T-helper 2 cell treated with Interferon-gamma antibody and Interleukin-4, amounts not matched to agents 5 μg/mL and 100 μg/mL, for 36 hours (primary cell): ENCODE measurements around the gene USH1G.

Experiments used
- DNase-seq: peaks from one replicate; pipeline ENCODE4 v3.0.0; 2021; ENCODE audit warnings: low spot score
- H3K27ac Mint-ChIP-seq: one replicate; pipeline ENCODE4 v1.8.0; 2021; ENCODE audit warnings: mild to moderate bottlenecking, mixed read lengths
- H3K27me3 Mint-ChIP-seq: one replicate; pipeline ENCODE4 v1.8.0; 2021; ENCODE audit warnings: low read depth, mixed read lengths
- H3K36me3 Mint-ChIP-seq: one replicate; pipeline ENCODE4 v1.8.0; 2021; ENCODE audit warnings: low read depth, mixed read lengths
- H3K4me1 Mint-ChIP-seq: one replicate; pipeline ENCODE4 v1.8.0; 2021; ENCODE audit warnings: low read depth, mixed read lengths
- H3K4me3 Mint-ChIP-seq: one replicate; pipeline ENCODE4 v1.8.0; 2022; ENCODE audit warnings: mild to moderate bottlenecking, moderate library complexity, mixed read lengths
- H3K9me3 Mint-ChIP-seq: one replicate; pipeline ENCODE4 v1.8.0; 2021; ENCODE audit warnings: mixed read lengths

Gene USH1G

GRCh38 chr17:74892974-74893911, 29.8 kb downstream of the USH1G start, which contains the start of gene FADS6:
FADS6 (minus strand) TSS chr17:74893633; CDS start chr17:74893595, 38 bp downstream.
- DNase-seq, result no peak
- Mint-ChIP-seq H3K9me3 (no peaks in the 10 kb centered on the region), H3K4me1 (peaks cover 2% of the 10 kb centered on the region), H3K36me3 (no peaks in the 10 kb centered on the region), H3K27ac (no peak within 1 kb of the TSS), H3K4me3 (peak within 1 kb of the TSS; percentile 55), H3K27me3 (peaks cover 48% of the 10 kb centered on the region)

GRCh38 chr17:74892013-74892841, 30.8 kb downstream of the USH1G start:
- Mint-ChIP-seq H3K36me3 (no peaks in the 10 kb centered on the region), H3K27me3 (peaks cover 45% of the 10 kb centered on the region)

GRCh38 chr17:74890554-74890953, 32.5 kb downstream of the USH1G start:
- H3K36me3 Mint-ChIP-seq, result no peaks in the 10 kb centered on the region
- DNase-seq, result no peak
- H3K9me3 Mint-ChIP-seq, result no peaks in the 10 kb centered on the region
- no peak overlapping the region for H3K27ac Mint-ChIP-seq
- peaks cover 37% of the 10 kb centered on the region for H3K27me3 Mint-ChIP-seq
- peaks cover 2% of the 10 kb centered on the region for H3K4me1 Mint-ChIP-seq
- no peak overlapping the region for H3K4me3 Mint-ChIP-seq

More at GRCh38 chr17:74892013-74892841, 30.8 kb downstream of the USH1G start:
- Mint-ChIP-seq H3K27ac (no peak overlapping the region), H3K4me3 (no peak overlapping the region), H3K4me1 (peaks cover 2% of the 10 kb centered on the region), H3K9me3 (no peaks in the 10 kb centered on the region)
- no peak for DNase-seq

DNA sequence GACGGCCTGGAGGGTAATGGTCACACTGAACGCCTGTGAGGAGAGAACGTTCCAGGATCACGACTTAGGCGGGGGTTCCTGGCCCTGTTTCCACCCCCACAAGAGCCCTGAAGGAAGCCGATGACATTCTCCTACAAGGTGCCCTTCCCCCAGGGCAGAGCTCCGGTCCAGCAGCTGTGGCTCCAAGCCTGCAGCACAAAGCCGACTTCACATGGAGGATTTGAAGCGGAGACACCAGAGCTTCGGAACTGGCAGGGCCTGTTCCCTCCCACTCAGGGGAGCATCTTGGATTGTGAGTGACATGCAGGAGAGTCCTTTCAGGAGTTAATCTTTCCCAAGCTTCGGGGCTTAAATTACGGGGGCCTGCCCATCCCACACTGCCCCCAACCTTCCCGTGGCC, 34.6 kb downstream of the USH1G start:
- H3K9me3 Mint-ChIP-seq, result no peaks in the 10 kb centered on the region
- DNase-seq, result no peak
- peaks cover 19% of the 10 kb centered on the region for H3K27me3 Mint-ChIP-seq
- H3K4me1 Mint-ChIP-seq, result no peaks in the 10 kb centered on the region
- no peak overlapping the region for H3K27ac Mint-ChIP-seq
- no peak overlapping the region for H3K4me3 Mint-ChIP-seq
- no peaks in the 10 kb centered on the region for H3K36me3 Mint-ChIP-seq

DNA sequence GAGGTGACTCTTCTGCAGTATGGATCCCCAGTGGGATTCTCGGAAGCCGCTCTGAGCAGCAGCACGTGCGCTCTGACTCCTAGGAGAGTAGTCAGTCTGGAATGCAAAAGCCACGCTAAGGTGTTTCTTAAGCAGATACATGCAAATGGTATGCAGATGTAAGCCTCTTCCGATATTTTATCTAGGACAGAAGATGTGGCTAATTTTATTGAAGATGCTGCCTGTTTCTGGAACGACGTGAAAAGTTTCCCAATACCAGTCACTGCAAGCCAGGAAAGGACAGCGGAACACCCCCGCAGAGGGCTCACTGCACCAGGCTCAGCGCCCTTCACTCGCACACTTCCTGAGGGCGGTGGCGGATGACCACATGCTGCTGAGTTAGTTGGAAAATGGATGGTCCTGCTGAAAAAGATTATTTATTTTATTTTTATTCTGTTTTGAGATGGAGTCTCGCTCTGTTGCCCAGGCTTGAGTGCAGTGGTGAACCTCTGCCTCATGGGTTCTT, 39.8 kb downstream of the USH1G start:
- Mint-ChIP-seq H3K27ac (no peak overlapping the region), H3K9me3 (no peaks in the 10 kb centered on the region), H3K27me3 (peaks cover 2% of the 10 kb centered on the region), H3K36me3 (no peaks in the 10 kb centered on the region), H3K4me1 (no peaks in the 10 kb centered on the region), H3K4me3 (no peak overlapping the region)
- no peak for DNase-seq

- Mint-ChIP-seq H3K9me3 (no peaks in the 10 kb centered on the region), H3K4me1 (no peaks in the 10 kb centered on the region), H3K4me3 (no peak overlapping the region), H3K36me3 (no peaks in the 10 kb centered on the region), H3K27me3 (peaks cover 2% of the 10 kb centered on the region), H3K27ac (no peak overlapping the region)
- DNase-seq, result no peak
These were observed 40.4 kb downstream of the USH1G start for GRCh38 chr17:74882517-74883240.

GRCh38 chr17:74881073-74881472, 42.0 kb downstream of the USH1G start:
- H3K36me3 Mint-ChIP-seq, result no peaks in the 10 kb centered on the region
- H3K4me1 Mint-ChIP-seq, result no peaks in the 10 kb centered on the region
- H3K4me3 Mint-ChIP-seq, result no peak overlapping the region
- H3K9me3 Mint-ChIP-seq, result no peaks in the 10 kb centered on the region
- DNase-seq, result no peak
- no peaks in the 10 kb centered on the region for H3K27me3 Mint-ChIP-seq
- H3K27ac Mint-ChIP-seq, result no peak overlapping the region

GRCh38 chr17:74879308-74879707, 43.7 kb downstream of the USH1G start:
- Mint-ChIP-seq H3K9me3 (no peaks in the 10 kb centered on the region), H3K4me3 (no peak overlapping the region), H3K27me3 (no peaks in the 10 kb centered on the region), H3K4me1 (peaks cover 4% of the 10 kb centered on the region), H3K27ac (no peak overlapping the region), H3K36me3 (no peaks in the 10 kb centered on the region)
- DNase-seq, result no peak

GRCh38 chr17:74878658-74879057, 44.4 kb downstream of the USH1G start:
- H3K4me3 Mint-ChIP-seq, result no peak overlapping the region
- H3K27me3 Mint-ChIP-seq, result no peaks in the 10 kb centered on the region
- no peaks in the 10 kb centered on the region for H3K36me3 Mint-ChIP-seq
- peaks cover 7% of the 10 kb centered on the region for H3K4me1 Mint-ChIP-seq
- no peak overlapping the region for H3K27ac Mint-ChIP-seq
- DNase-seq, result no peak
- H3K9me3 Mint-ChIP-seq, result no peaks in the 10 kb centered on the region

- Mint-ChIP-seq H3K36me3 (no peaks in the 10 kb centered on the region), H3K27ac (no peak overlapping the region), H3K27me3 (peaks cover 3% of the 10 kb centered on the region), H3K9me3 (no peaks in the 10 kb centered on the region), H3K4me3 (no peak overlapping the region), H3K4me1 (peaks cover 8% of the 10 kb centered on the region)
- no peak for DNase-seq
These were observed 45.2 kb downstream of the USH1G start for GRCh38 chr17:74877592-74878548.

DNA sequence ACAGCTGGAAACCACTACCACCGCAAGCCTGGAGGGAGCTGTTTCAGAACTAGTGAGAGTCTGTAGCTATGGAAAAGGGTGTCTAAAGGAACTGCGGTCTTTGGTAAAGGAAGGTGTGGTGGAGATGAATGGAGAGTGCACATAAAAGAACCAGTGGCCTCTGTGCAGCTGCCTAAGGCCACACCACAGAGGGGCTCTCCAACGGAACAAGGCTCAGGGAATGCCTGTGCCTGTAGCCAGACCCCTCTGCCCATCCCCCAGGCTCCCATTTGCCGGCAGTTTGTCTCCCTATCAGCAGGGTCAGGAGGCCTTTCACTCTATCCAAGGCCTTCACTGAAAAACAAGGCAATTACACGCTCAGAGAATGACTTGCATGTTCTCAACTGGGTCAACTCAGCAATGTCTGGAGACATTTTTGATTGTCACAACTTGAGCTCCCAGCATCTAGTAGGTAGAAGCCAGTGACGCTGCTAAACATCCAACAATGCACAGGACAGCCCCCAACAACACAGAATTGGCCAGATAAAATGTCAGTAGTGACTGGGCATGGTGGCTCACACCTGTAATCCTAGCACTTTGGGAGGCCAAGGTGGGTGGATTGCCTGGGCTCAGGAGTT, 47.0 kb downstream of the USH1G start:
- H3K36me3 Mint-ChIP-seq, result peaks cover 5% of the 10 kb centered on the region
- no peak for DNase-seq
- H3K4me1 Mint-ChIP-seq, result peaks cover 22% of the 10 kb centered on the region
- no peak overlapping the region for H3K27ac Mint-ChIP-seq
- H3K27me3 Mint-ChIP-seq, result peaks cover 3% of the 10 kb centered on the region
- no peak overlapping the region for H3K4me3 Mint-ChIP-seq
- no peaks in the 10 kb centered on the region for H3K9me3 Mint-ChIP-seq

DNA sequence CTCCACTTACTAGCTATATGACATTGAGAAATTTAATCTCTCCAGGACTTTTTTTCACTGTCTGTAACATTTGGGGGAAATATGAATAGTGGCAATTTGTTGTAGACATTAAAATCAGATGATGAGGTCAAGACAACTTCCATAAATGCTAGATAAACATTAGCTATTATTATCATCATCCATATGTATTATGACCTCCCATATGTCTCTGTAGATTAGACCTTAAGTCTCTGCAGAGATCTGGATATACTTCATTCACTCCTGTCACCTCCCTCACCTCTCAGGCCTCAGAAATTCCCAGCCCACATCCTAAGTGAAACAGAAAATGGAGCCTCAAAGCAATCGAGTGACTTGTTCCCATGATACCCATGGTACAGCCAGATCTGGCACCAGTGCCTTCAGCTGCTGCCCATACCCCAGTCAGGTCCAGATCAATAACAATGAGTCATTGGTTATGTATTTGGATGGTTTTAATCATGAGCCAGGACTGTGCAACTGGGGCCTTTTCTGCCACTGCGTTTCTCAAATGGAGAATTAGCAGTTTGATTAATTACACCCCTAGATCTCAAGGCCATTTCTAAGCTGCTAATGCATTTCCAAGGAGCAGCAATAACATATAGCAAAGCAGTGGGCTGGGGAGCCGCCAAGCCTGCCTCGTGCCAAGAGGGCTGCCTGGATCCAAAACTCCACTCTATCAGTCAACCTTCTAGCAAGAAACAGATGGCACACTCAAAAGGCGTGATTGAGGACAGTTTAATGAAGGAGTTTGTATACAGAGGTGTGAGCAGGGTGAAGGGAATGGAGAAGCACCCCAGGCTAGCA, 47.7 kb downstream of the USH1G start:
- H3K9me3 Mint-ChIP-seq, result no peaks in the 10 kb centered on the region
- H3K27me3 Mint-ChIP-seq, result peaks cover 3% of the 10 kb centered on the region
- H3K4me1 Mint-ChIP-seq, result peaks cover 22% of the 10 kb centered on the region
- H3K4me3 Mint-ChIP-seq, result no peak overlapping the region
- H3K27ac Mint-ChIP-seq, result no peak overlapping the region
- DNase-seq, result no peak
- peaks cover 5% of the 10 kb centered on the region for H3K36me3 Mint-ChIP-seq
